GM23338 (cell line): Measurements from ENCODE around the gene HCST. TPM values are rescaled to one million over a fixed set of nuclear protein-coding genes. Genes with fewer than 3 reads are reported as not detected.

Source experiments
- ATAC-seq: fragments of 200-7000 bp; cut with Tn5 transposase; 3 replicates; pipeline ENCODE4 v1.9.1; 2020
- DNase-seq: peaks from one replicate; pipeline ENCODE4 v3.0.0-alpha.2; 2015; ENCODE audit warnings: low spot score
- H2AFZ ChIP-seq: fragments of 200-600 bp; sonication (generic); 2 replicates; pipeline ENCODE4 v1.8.0; 2016; ENCODE audit warnings: antibody characterized with exemption, mild to moderate bottlenecking, moderate library complexity
- H3F3A ChIP-seq: fragments of 200-600 bp; sonication (generic); replicated peaks from 2 replicates; pipeline ENCODE4 v1.8.0; 2017; ENCODE audit warnings: antibody characterized with exemption, mixed run types, low read depth
- H3K27ac ChIP-seq: fragments of 200-600 bp; sonication (generic); 2 replicates; pipeline ENCODE4 v1.6.1; 2016; ENCODE audit warnings: low read depth
- H3K27me3 ChIP-seq: fragments of 200-600 bp; sonication (generic); 2 replicates; pipeline ENCODE4 v1.8.0; 2016; ENCODE audit warnings: mild to moderate bottlenecking, mixed run types, moderate library complexity; ENCODE audit not compliant: insufficient read depth
- H3K36me3 ChIP-seq: fragments of 200-600 bp; sonication (generic); 2 replicates; pipeline ENCODE4 v1.8.0; 2016; ENCODE audit warnings: mild to moderate bottlenecking; ENCODE audit not compliant: insufficient read depth
- H3K4me1 ChIP-seq: fragments of 200-600 bp; sonication (generic); 2 replicates; pipeline ENCODE4 v1.8.0; 2016; ENCODE audit warnings: mild to moderate bottlenecking, moderate library complexity; ENCODE audit not compliant: insufficient read depth
- H3K4me2 ChIP-seq: fragments of 200-600 bp; sonication (generic); 2 replicates; pipeline ENCODE4 v1.7.1; 2017; ENCODE audit warnings: mixed run types
- H3K4me3 ChIP-seq: fragments of 200-600 bp; sonication (generic); 2 replicates; pipeline ENCODE4 v1.6.1; 2016; ENCODE audit warnings: mixed run types
- H3K79me2 ChIP-seq: fragments of 200-600 bp; sonication (generic); replicated peaks from 2 replicates; pipeline ENCODE4 v1.8.0; 2017; ENCODE audit warnings: mild to moderate bottlenecking; ENCODE audit not compliant: insufficient read depth
- H3K9me2 ChIP-seq: fragments of 200-600 bp; sonication (generic); 2 replicates; pipeline ENCODE4 v1.8.0; 2017; ENCODE audit not compliant: insufficient read depth
- H4K20me1 ChIP-seq: fragments of 200-600 bp; sonication (generic); replicated peaks from 2 replicates; pipeline ENCODE4 v1.8.0; 2017; ENCODE audit warnings: mild to moderate bottlenecking; ENCODE audit not compliant: insufficient read depth
- H3K27ac Mint-ChIP-seq: 2 replicates; pipeline ENCODE4 v1.8.0; 2020; ENCODE audit warnings: inconsistent platforms, mild to moderate bottlenecking, moderate library complexity, mixed read lengths
- H3K27me3 Mint-ChIP-seq: 3 replicates; pipeline ENCODE4 v1.8.0; 2022; ENCODE audit warnings: low read depth, mild to moderate bottlenecking, moderate library complexity, mixed read lengths, inconsistent platforms; ENCODE audit not compliant: insufficient read depth, poor library complexity
- H3K36me3 Mint-ChIP-seq: 3 replicates; pipeline ENCODE4 v1.8.0; 2021; ENCODE audit warnings: low read depth, mild to moderate bottlenecking, inconsistent platforms, moderate library complexity, mixed read lengths
- H3K4me1 Mint-ChIP-seq: 3 replicates; pipeline ENCODE4 v1.8.0; 2020; ENCODE audit warnings: mild to moderate bottlenecking, inconsistent platforms, mixed read lengths
- H3K4me3 Mint-ChIP-seq: 3 replicates; pipeline ENCODE4 v1.8.0; 2021; ENCODE audit warnings: moderate library complexity, mild to moderate bottlenecking, inconsistent platforms, mixed read lengths
- H3K9me3 Mint-ChIP-seq: 3 replicates; pipeline ENCODE4 v1.8.0; 2020; ENCODE audit warnings: moderate library complexity, mild to moderate bottlenecking, inconsistent platforms, mixed read lengths
- EZH2 ChIP-seq: fragments of 200-600 bp; sonication (generic); IDR thresholded peaks from one replicate; pipeline ENCODE4 v1.8.0; 2017; ENCODE audit warnings: antibody characterized with exemption, mild to moderate bottlenecking, low read depth; ENCODE audit not compliant: unreplicated experiment
- EZH2phosphoT487 ChIP-seq: fragments of 200-600 bp; sonication (generic); IDR thresholded peaks from one replicate; pipeline ENCODE4 v1.8.1; 2018; ENCODE audit warnings: antibody characterized with exemption; ENCODE audit not compliant: unreplicated experiment
- JUNB ChIP-seq: IDR thresholded peaks from one replicate; pipeline ENCODE4 v1.6.1; 2016; ENCODE audit warnings: antibody characterized with exemption; ENCODE audit not compliant: unreplicated experiment
- NANOG ChIP-seq: IDR thresholded peaks from 2 replicates; pipeline ENCODE4 v1.6.1; 2016; ENCODE audit warnings: antibody characterized with exemption, borderline replicate concordance
- POLR2AphosphoS5 ChIP-seq: IDR thresholded peaks from 2 replicates; pipeline ENCODE4 v1.6.1; 2016; ENCODE audit warnings: antibody characterized with exemption, low read depth
- STAT1 ChIP-seq: IDR thresholded peaks from one replicate; pipeline ENCODE4 v1.6.1; 2016; ENCODE audit warnings: antibody characterized with exemption; ENCODE audit not compliant: unreplicated experiment
- ZNF114 ChIP-seq: fragments of 250-450 bp; sonication (Bioruptor Pico); IDR thresholded peaks from 2 replicates; pipeline ENCODE4 v1.5.0; 2020; ENCODE audit warnings: mild to moderate bottlenecking, moderate library complexity
- ZNF331 ChIP-seq: fragments of 250-450 bp; sonication (Bioruptor Pico); IDR thresholded peaks from 2 replicates; pipeline ENCODE4 v1.5.0; 2020; ENCODE audit warnings: low read depth, mild to moderate bottlenecking, moderate library complexity
- polyA plus RNA-seq: library from polyadenylated mRNA; unstranded; fragments of >200 nt; fragmentation: Nextera tagmentation; extraction: Ambion mirVana; gene quantifications from 2 replicates; pipeline ENCODE4 v1.2.1, GENCODE V29; 2016
- total RNA-seq: library from RNA; depleted of rRNA; stranded (reverse); fragments of >200 nt; shearing (Covaris generic); gene quantifications from 2 replicates; pipeline ENCODE4 v1.2.3, GENCODE V29; 2014
- TF ChIP-seq, protein P1 (sequence below): IDR thresholded peaks from one replicate; pipeline ENCODE4 v1.6.1; 2018; ENCODE audit warnings: antibody characterized with exemption; ENCODE audit not compliant: unreplicated experiment
- TF ChIP-seq, protein P2 (sequence below): IDR thresholded peaks from 2 replicates; pipeline ENCODE4 v1.6.1; 2016; ENCODE audit warnings: antibody characterized with exemption
- TF ChIP-seq, protein P3 (sequence below): fragments of 250-450 bp; sonication (Bioruptor Pico); IDR thresholded peaks from 2 replicates; pipeline ENCODE4 v1.5.0; 2020; ENCODE audit warnings: mild to moderate bottlenecking, moderate library complexity
- TF ChIP-seq, protein P4 (sequence below), 2 experiments: fragments of 200-600 bp in 1 of 2; sonication (generic) in 1 of 2; conservative IDR thresholded peaks; 2 replicates each; pipeline versions ENCODE4 v1.5.1 to v1.6.1; 2016 to 2017; ENCODE audit warnings: antibody characterized with exemption in 2 of 2, low read depth in 2 of 2, mild to moderate bottlenecking in 2 of 2, moderate library complexity in 1 of 2

Gene HCST
- total and polyA plus RNA-seq, 2 experiments from 2014 or later, result 2.1 TPM; not detected in 1

DNA sequence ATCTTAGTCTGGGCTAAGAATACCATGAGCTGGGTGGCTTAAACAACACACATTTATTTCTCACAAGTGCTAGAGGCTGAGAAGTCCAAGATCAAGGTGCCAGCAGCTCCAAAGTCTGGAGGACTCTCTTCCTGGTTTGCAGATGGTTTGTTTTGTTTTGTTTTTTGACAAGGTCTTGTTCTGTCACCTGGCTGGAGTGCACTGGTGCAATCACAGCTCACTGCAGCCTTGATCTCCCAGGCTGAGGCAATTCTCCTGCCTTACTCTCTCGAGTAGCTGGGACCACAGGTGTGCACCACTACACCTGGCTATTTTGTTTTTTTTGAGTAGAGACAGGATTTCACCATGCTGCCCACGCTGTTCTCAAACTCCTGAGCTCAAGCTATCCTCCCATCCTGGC lies 18.4 kb upstream of the HCST start:
- ATAC-seq, result no peak
- Mint-ChIP-seq H3K4me1 (peaks cover 8% of the 10 kb centered on the region), H3K4me3 (no peak overlapping the region), H3K27me3 (peaks cover 17% of the 10 kb centered on the region), H3K36me3 (peaks cover 25% of the 10 kb centered on the region), H3K9me3 (no peaks in the 10 kb centered on the region), H3K27ac (no peak overlapping the region)
- Histone ChIP-seq H3K9me2 (no peaks in the 10 kb centered on the region), H2AFZ (no peak overlapping the region), H3F3A (0 out of 2 replicates have a peak, but pooled peaks cover 3% of the 10 kb centered on the region), H3K27ac (no peak overlapping the region), H3K4me1 (peaks cover 5% of the 10 kb centered on the region; the same call in 1 of the 2 replicates), H3K36me3 (0 out of 2 replicates have a peak, but pooled peaks cover 3% of the 10 kb centered on the region), H4K20me1 (no peaks in the 10 kb centered on the region; the same call in none of the 2 replicates), H3K4me2 (no peak overlapping the region), H3K79me2 (no peaks in the 10 kb centered on the region), H3K4me3 (no peak overlapping the region), H3K27me3 (0 out of 2 replicates have a peak, but pooled peaks cover under 1% of the 10 kb centered on the region)
- TF ChIP-seq, protein P1, sequence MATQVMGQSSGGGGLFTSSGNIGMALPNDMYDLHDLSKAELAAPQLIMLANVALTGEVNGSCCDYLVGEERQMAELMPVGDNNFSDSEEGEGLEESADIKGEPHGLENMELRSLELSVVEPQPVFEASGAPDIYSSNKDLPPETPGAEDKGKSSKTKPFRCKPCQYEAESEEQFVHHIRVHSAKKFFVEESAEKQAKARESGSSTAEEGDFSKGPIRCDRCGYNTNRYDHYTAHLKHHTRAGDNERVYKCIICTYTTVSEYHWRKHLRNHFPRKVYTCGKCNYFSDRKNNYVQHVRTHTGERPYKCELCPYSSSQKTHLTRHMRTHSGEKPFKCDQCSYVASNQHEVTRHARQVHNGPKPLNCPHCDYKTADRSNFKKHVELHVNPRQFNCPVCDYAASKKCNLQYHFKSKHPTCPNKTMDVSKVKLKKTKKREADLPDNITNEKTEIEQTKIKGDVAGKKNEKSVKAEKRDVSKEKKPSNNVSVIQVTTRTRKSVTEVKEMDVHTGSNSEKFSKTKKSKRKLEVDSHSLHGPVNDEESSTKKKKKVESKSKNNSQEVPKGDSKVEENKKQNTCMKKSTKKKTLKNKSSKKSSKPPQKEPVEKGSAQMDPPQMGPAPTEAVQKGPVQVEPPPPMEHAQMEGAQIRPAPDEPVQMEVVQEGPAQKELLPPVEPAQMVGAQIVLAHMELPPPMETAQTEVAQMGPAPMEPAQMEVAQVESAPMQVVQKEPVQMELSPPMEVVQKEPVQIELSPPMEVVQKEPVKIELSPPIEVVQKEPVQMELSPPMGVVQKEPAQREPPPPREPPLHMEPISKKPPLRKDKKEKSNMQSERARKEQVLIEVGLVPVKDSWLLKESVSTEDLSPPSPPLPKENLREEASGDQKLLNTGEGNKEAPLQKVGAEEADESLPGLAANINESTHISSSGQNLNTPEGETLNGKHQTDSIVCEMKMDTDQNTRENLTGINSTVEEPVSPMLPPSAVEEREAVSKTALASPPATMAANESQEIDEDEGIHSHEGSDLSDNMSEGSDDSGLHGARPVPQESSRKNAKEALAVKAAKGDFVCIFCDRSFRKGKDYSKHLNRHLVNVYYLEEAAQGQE, result no peak
- TF ChIP-seq STAT1 (no peak), POLR2AphosphoS5 (no peak), EZH2 (no peak), JUNB (no peak), ZNF114 (CRISPR knock-in tag) (no peak), EZH2phosphoT487 (no peak), NANOG (no peak), ZNF331 (CRISPR knock-in tag) (no peak)
- TF ChIP-seq, protein P2, sequence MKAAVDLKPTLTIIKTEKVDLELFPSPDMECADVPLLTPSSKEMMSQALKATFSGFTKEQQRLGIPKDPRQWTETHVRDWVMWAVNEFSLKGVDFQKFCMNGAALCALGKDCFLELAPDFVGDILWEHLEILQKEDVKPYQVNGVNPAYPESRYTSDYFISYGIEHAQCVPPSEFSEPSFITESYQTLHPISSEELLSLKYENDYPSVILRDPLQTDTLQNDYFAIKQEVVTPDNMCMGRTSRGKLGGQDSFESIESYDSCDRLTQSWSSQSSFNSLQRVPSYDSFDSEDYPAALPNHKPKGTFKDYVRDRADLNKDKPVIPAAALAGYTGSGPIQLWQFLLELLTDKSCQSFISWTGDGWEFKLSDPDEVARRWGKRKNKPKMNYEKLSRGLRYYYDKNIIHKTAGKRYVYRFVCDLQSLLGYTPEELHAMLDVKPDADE, result no peak
- TF ChIP-seq, protein P3, sequence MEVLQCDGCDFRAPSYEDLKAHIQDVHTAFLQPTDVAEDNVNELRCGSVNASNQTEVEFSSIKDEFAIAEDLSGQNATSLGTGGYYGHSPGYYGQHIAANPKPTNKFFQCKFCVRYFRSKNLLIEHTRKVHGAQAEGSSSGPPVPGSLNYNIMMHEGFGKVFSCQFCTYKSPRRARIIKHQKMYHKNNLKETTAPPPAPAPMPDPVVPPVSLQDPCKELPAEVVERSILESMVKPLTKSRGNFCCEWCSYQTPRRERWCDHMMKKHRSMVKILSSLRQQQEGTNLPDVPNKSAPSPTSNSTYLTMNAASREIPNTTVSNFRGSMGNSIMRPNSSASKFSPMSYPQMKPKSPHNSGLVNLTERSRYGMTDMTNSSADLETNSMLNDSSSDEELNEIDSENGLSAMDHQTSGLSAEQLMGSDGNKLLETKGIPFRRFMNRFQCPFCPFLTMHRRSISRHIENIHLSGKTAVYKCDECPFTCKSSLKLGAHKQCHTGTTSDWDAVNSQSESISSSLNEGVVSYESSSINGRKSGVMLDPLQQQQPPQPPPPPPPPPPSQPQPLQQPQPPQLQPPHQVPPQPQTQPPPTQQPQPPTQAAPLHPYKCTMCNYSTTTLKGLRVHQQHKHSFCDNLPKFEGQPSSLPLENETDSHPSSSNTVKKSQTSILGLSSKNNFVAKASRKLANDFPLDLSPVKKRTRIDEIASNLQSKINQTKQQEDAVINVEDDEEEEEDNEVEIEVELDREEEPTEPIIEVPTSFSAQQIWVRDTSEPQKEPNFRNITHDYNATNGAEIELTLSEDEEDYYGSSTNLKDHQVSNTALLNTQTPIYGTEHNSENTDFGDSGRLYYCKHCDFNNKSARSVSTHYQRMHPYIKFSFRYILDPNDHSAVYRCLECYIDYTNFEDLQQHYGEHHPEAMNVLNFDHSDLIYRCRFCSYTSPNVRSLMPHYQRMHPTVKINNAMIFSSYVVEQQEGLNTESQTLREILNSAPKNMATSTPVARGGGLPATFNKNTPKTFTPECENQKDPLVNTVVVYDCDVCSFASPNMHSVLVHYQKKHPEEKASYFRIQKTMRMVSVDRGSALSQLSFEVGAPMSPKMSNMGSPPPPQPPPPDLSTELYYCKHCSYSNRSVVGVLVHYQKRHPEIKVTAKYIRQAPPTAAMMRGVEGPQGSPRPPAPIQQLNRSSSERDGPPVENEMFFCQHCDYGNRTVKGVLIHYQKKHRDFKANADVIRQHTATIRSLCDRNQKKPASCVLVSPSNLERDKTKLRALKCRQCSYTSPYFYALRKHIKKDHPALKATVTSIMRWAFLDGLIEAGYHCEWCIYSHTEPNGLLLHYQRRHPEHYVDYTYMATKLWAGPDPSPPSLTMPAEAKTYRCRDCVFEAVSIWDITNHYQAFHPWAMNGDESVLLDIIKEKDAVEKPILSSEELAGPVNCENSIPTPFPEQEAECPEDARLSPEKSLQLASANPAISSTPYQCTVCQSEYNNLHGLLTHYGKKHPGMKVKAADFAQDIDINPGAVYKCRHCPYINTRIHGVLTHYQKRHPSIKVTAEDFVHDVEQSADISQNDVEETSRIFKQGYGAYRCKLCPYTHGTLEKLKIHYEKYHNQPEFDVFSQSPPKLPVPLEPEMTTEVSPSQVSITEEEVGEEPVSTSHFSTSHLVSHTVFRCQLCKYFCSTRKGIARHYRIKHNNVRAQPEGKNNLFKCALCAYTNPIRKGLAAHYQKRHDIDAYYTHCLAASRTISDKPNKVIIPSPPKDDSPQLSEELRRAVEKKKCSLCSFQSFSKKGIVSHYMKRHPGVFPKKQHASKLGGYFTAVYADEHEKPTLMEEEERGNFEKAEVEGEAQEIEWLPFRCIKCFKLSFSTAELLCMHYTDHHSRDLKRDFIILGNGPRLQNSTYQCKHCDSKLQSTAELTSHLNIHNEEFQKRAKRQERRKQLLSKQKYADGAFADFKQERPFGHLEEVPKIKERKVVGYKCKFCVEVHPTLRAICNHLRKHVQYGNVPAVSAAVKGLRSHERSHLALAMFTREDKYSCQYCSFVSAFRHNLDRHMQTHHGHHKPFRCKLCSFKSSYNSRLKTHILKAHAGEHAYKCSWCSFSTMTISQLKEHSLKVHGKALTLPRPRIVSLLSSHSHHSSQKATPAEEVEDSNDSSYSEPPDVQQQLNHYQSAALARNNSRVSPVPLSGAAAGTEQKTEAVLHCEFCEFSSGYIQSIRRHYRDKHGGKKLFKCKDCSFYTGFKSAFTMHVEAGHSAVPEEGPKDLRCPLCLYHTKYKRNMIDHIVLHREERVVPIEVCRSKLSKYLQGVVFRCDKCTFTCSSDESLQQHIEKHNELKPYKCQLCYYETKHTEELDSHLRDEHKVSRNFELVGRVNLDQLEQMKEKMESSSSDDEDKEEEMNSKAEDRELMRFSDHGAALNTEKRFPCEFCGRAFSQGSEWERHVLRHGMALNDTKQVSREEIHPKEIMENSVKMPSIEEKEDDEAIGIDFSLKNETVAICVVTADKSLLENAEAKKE (CRISPR knock-in tag), result no peak
- TF ChIP-seq, protein P4, sequence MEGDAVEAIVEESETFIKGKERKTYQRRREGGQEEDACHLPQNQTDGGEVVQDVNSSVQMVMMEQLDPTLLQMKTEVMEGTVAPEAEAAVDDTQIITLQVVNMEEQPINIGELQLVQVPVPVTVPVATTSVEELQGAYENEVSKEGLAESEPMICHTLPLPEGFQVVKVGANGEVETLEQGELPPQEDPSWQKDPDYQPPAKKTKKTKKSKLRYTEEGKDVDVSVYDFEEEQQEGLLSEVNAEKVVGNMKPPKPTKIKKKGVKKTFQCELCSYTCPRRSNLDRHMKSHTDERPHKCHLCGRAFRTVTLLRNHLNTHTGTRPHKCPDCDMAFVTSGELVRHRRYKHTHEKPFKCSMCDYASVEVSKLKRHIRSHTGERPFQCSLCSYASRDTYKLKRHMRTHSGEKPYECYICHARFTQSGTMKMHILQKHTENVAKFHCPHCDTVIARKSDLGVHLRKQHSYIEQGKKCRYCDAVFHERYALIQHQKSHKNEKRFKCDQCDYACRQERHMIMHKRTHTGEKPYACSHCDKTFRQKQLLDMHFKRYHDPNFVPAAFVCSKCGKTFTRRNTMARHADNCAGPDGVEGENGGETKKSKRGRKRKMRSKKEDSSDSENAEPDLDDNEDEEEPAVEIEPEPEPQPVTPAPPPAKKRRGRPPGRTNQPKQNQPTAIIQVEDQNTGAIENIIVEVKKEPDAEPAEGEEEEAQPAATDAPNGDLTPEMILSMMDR (conservative IDR thresholded peaks at IDR 0.05; ENCODE audit: low read depth in 2 of 2), result no peak
- no peak for DNase-seq
